ENCODE results near the gene GALNS. TPM values are rescaled to one million over a fixed set of nuclear protein-coding genes. Genes with fewer than 3 reads are reported as not detected.

The GALNS gene
- total and polyA plus RNA-seq, 11 donors, result 10.7 to 22.7 (median 14.1) TPM

DNA sequence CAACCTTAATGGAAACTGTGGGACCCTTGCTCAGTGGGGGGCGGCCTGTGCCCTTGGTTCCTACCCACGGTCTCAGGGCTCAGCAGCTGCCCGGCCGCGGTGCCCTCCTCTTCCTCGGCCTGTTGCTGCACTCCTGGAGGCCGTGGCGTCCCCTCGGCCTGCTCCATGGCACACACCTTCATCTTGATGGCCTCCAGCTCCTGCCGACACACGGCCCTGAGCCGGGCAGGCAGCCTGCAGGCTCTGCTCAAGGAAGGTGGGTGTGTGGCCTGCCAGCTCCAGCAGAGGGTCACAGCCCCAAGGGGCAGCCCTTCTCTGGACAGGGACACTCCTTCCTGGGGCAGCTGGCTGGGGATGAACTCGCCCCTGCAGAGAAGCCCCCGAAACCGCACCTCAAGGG is 9.0 kb upstream of the GALNS start:
- 68 to 87% (median 85%) methylated on average over 4 to 15 of the region's 15 CpGs for WGBS, 4 donors
- H3K27me3 ChIP-seq, result peaks cover 0 to 3% (median 0%) of the 10 kb centered on the region in 9 donors
- no peak for TF ChIP-seq POLR2A (IDR thresholded peaks at IDR 0.05)
- TF ChIP-seq, protein P1, sequence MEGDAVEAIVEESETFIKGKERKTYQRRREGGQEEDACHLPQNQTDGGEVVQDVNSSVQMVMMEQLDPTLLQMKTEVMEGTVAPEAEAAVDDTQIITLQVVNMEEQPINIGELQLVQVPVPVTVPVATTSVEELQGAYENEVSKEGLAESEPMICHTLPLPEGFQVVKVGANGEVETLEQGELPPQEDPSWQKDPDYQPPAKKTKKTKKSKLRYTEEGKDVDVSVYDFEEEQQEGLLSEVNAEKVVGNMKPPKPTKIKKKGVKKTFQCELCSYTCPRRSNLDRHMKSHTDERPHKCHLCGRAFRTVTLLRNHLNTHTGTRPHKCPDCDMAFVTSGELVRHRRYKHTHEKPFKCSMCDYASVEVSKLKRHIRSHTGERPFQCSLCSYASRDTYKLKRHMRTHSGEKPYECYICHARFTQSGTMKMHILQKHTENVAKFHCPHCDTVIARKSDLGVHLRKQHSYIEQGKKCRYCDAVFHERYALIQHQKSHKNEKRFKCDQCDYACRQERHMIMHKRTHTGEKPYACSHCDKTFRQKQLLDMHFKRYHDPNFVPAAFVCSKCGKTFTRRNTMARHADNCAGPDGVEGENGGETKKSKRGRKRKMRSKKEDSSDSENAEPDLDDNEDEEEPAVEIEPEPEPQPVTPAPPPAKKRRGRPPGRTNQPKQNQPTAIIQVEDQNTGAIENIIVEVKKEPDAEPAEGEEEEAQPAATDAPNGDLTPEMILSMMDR (IDR thresholded peaks at IDR 0.05), result no peak

DNA sequence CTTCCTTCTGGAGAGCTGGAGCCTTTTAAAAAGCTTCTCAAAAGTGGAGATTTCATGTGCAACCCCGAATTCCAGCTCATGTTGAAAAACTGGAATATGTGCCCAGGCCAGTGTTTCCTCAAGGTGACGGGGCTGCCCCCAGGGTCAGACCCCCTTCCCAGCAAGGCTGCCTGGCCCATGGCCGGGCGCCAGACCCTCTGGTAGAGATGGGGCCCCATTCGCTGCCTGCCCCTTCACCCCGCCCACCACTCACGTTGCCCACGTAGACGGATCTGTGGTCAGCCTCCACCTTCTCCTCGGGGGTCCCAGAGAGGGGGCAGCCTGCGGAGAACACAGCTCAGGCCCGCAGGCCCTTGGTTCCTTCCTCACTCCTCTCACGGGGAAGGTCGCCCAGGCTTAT is 8.6 kb upstream of the GALNS start:
- H3K27me3 ChIP-seq, result no peaks in the 10 kb centered on the region
- no peak overlapping the region for H3K27ac ChIP-seq
- H3K9me3 ChIP-seq, result no peaks in the 10 kb centered on the region
- DNase-seq (no peak), ATAC-seq (no peak)
- intact Hi-C loops (cut with DNase I), result loop anchor here in 2 of 10 donors (10.0 kb wide), 2 partner anchors 51 to 121 kb away; partner anchors contain the start of gene APRT (in 1 of the 2)
- 82 to 84% (median 83%) methylated on average over 11 to 14 of the region's 14 CpGs for WGBS, 4 donors
- peaks cover 0 to 30% (median 21%) of the 10 kb centered on the region in 9 donors for H3K36me3 ChIP-seq
- no peak overlapping the region for H3K4me3 ChIP-seq
- H3K4me1 ChIP-seq, result peaks cover 0 to 5% (median 0%) of the 10 kb centered on the region in 12 donors
- TF ChIP-seq POLR2A (IDR thresholded peaks at IDR 0.05), result no peak
- TF ChIP-seq, protein P1 (IDR thresholded peaks at IDR 0.05), result no peak

More for the DNA sequence above, 9.0 kb upstream of the GALNS start:
- ATAC-seq (no peak), DNase-seq (peak in 1 of 5 donors; percentile 24)
- intact Hi-C loops (cut with DNase I), result loop anchor here in 2 of 10 donors (10.0 kb wide), 2 partner anchors 51 to 121 kb away; partner anchors contain the start of gene APRT (in 1 of the 2)
- H3K9me3 ChIP-seq, result no peaks in the 10 kb centered on the region
- H3K27ac ChIP-seq, result no peak overlapping the region
- H3K4me1 ChIP-seq, result peaks cover 0 to 10% (median under 1%) of the 10 kb centered on the region in 12 donors
- H3K4me3 ChIP-seq, result no peak overlapping the region
- peaks cover 0 to 26% (median 17%) of the 10 kb centered on the region in 9 donors for H3K36me3 ChIP-seq

DNA sequence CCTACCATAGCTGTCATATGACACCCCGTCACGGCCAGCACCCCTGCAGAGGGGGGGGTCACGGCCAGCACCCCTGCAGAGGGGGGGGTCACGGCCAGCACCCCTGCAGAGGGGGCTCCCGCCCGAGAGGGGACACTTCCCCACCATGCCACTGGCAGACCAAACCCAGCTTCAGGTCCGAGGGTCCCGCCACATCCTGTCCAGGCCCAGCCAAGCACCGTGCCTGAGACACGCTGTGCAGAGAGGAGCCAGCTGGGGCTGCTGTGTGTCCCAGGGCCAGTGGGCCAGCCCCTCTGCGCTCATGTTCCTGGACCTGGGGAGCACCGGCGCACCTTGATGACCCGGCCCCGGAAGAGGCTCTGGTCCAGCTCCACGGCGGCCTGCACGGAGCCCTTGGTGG is 7.8 kb upstream of the GALNS start:
- DNase-seq (no peak), ATAC-seq (no peak)
- no peaks in the 10 kb centered on the region for H3K9me3 ChIP-seq
- no peak for TF ChIP-seq POLR2A (IDR thresholded peaks at IDR 0.05)
- TF ChIP-seq, protein P1 (IDR thresholded peaks at IDR 0.05), result no peak
- H3K4me1 ChIP-seq, result no peaks in the 10 kb centered on the region
- no peak overlapping the region for H3K4me3 ChIP-seq
- intact Hi-C loops (cut with DNase I), result loop anchor here in 3 of 10 donors (5.0 to 10.0 kb wide), 3 partner anchors 50 to 120 kb away; partner anchors contain the start of gene APRT (in 2 of the 3)
- WGBS, 4 donors, result 79 to 100% (median 84%) methylated on average over 5 to 18 of the region's 18 CpGs
- H3K27me3 ChIP-seq, result no peaks in the 10 kb centered on the region
- peaks cover 0 to 38% (median 29%) of the 10 kb centered on the region in 9 donors for H3K36me3 ChIP-seq
- no peak overlapping the region for H3K27ac ChIP-seq

DNA sequence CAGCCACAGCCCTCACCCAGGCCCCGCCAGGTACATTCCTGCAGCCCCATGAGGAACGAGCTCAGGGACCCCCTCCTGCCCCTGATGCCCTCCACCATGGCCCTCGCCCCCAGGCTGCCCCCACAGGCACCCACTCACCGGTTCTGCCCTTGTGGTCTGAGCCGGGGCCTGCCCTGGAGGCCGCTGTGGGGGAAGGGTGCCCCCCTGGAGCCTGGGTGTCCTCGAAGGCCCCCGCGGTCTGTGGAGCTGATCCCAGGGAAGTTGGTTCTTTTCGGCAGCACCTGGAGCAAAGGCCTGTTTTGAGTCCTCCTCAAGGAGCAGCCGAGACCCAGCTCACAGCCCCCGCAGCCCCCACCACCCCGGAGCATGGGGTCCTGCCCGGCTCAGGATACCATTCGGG is 7.4 kb upstream of the GALNS start:
- H3K4me1 ChIP-seq, result peaks cover 0 to under 1% (median 0%) of the 10 kb centered on the region in 12 donors
- TF ChIP-seq, protein P1 (IDR thresholded peaks at IDR 0.05), result no peak
- TF ChIP-seq POLR2A (IDR thresholded peaks at IDR 0.05), result no peak
- no peaks in the 10 kb centered on the region for H3K27me3 ChIP-seq
- DNase-seq (no peak), ATAC-seq (no peak)
- no peak overlapping the region for H3K27ac ChIP-seq
- H3K36me3 ChIP-seq, result peaks cover 0 to 42% (median 33%) of the 10 kb centered on the region in 9 donors
- H3K4me3 ChIP-seq, result no peak overlapping the region
- intact Hi-C loops (cut with DNase I), result loop anchor here in 3 of 10 donors (5.0 to 10.0 kb wide), 3 partner anchors 49 to 119 kb away; partner anchors contain the start of gene APRT (in 2 of the 3)
- 83 to 92% (median 89%) methylated on average over 5 to 15 of the region's 15 CpGs for WGBS, 4 donors
- H3K9me3 ChIP-seq, result no peaks in the 10 kb centered on the region

Data from heart left ventricle (tissue), 16 donors.